MM.1S (cell line): Measurements from ENCODE around the gene CCDC127.

Experiments used
- DNase-seq: peaks from one replicate; pipeline ENCODE4 v3.0.0-alpha.2; 2015
- H2AFZ ChIP-seq: fragments of 300-600 bp; sonication (generic); 2 replicates; pipeline ENCODE4 v1.6.0; 2016; ENCODE audit warnings: antibody characterized with exemption, low read length
- H3F3A ChIP-seq: fragments of 300-600 bp; sonication (generic); 2 replicates; pipeline ENCODE4 v1.6.1; 2016; ENCODE audit warnings: mild to moderate bottlenecking, antibody characterized with exemption, low read length, moderate library complexity, mixed read lengths; ENCODE audit not compliant: insufficient read depth
- H3K27ac ChIP-seq: fragments of 300-600 bp; sonication (generic); 2 replicates; pipeline ENCODE4 v1.5.1; 2016; ENCODE audit warnings: mild to moderate bottlenecking, low read length
- H3K27me3 ChIP-seq: fragments of 300-600 bp; sonication (generic); replicated peaks from 2 replicates; pipeline ENCODE4 v1.6.0; 2016; ENCODE audit warnings: low read length; ENCODE audit not compliant: insufficient read depth
- H3K36me3 ChIP-seq: fragments of 300-600 bp; sonication (generic); replicated peaks from 2 replicates; pipeline ENCODE4 v1.6.1; 2016; ENCODE audit warnings: mild to moderate bottlenecking, low read length, mixed read lengths; ENCODE audit not compliant: insufficient read depth
- H3K4me1 ChIP-seq: fragments of 300-600 bp; sonication (generic); 2 replicates; pipeline ENCODE4 v1.6.1; 2016; ENCODE audit warnings: low read length, mixed read lengths
- H3K4me2 ChIP-seq: fragments of 300-600 bp; sonication (generic); 2 replicates; pipeline ENCODE4 v1.6.0; 2016; ENCODE audit warnings: low read depth, low read length
- H3K4me3 ChIP-seq: fragments of 300-600 bp; sonication (generic); 2 replicates; pipeline ENCODE4 v1.5.1; 2016; ENCODE audit warnings: low read length, mixed read lengths
- H3K79me2 ChIP-seq: fragments of 300-600 bp; sonication (generic); 2 replicates; pipeline ENCODE4 v1.6.1; 2016; ENCODE audit warnings: mixed run types, low read length, mixed read lengths
- H3K9ac ChIP-seq: fragments of 300-600 bp; sonication (generic); 2 replicates; pipeline ENCODE4 v1.6.1; 2016; ENCODE audit warnings: low read length, mixed read lengths
- H3K9me2 ChIP-seq: fragments of 300-600 bp; sonication (generic); replicated peaks from 2 replicates; pipeline ENCODE4 v1.6.1; 2016; ENCODE audit warnings: mild to moderate bottlenecking, low read length, mixed read lengths; ENCODE audit not compliant: insufficient read depth
- H3K9me3 ChIP-seq: fragments of 300-600 bp; sonication (generic); replicated peaks from 2 replicates; pipeline ENCODE4 v1.6.1; 2016; ENCODE audit warnings: mild to moderate bottlenecking, low read length, mixed read lengths; ENCODE audit not compliant: insufficient read depth
- H4K20me1 ChIP-seq: fragments of 300-600 bp; sonication (generic); 2 replicates; pipeline ENCODE4 v1.6.1; 2016; ENCODE audit warnings: mild to moderate bottlenecking, low read length, moderate library complexity, mixed read lengths; ENCODE audit not compliant: insufficient read depth
- EZH2 ChIP-seq: fragments of 300-600 bp; sonication (generic); optimal IDR thresholded peaks from 2 replicates; pipeline ENCODE3; 2017; ENCODE audit warnings: low read depth, mild to moderate bottlenecking, antibody characterized with exemption, low read length, mixed read lengths
- EZH2phosphoT487 ChIP-seq: fragments of 300-600 bp; sonication (generic); IDR thresholded peaks from 2 replicates; pipeline ENCODE4 v1.6.1; 2018; ENCODE audit warnings: antibody characterized with exemption, low read length
- TF ChIP-seq, protein P1 (sequence below): fragments of 300-600 bp; sonication (generic); IDR thresholded peaks from 2 replicates; pipeline ENCODE4 v1.5.1; 2016; ENCODE audit warnings: antibody characterized with exemption, low read length, mixed read lengths

The CCDC127 gene

DNA sequence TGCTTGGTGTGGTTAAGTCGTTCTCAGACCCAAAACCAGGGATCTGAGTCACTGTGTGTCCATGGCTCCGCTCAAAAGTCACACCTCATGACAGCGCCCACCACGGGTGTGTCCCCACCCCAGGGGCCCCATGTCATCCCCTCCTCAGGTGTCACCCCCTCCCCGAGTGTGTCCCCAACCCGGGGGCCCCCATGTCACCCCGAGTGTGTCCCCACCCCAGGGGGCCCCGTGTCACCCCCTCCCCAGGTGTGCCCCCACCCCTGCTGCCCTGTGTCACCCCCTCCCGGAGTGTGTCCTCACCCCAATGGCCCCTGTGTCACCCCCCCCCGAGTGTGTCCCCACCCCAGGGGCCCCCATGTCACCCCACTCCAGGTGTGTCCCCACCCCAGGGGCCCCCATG, 21.6 kb downstream of the CCDC127 start:
- H3F3A ChIP-seq: no peaks in the 10 kb centered on the region; the same call in 1 of the 2 replicates
- H3K27ac ChIP-seq: no peak overlapping the region
- H3K4me1 ChIP-seq: peaks cover 16% of the 10 kb centered on the region
- DNase-seq: peak; percentile 4
- H3K4me2 ChIP-seq: no peak overlapping the region
- H4K20me1 ChIP-seq: no peaks in the 10 kb centered on the region
- no peaks in the 10 kb centered on the region for H3K9me3 ChIP-seq
- TF ChIP-seq, protein P1, sequence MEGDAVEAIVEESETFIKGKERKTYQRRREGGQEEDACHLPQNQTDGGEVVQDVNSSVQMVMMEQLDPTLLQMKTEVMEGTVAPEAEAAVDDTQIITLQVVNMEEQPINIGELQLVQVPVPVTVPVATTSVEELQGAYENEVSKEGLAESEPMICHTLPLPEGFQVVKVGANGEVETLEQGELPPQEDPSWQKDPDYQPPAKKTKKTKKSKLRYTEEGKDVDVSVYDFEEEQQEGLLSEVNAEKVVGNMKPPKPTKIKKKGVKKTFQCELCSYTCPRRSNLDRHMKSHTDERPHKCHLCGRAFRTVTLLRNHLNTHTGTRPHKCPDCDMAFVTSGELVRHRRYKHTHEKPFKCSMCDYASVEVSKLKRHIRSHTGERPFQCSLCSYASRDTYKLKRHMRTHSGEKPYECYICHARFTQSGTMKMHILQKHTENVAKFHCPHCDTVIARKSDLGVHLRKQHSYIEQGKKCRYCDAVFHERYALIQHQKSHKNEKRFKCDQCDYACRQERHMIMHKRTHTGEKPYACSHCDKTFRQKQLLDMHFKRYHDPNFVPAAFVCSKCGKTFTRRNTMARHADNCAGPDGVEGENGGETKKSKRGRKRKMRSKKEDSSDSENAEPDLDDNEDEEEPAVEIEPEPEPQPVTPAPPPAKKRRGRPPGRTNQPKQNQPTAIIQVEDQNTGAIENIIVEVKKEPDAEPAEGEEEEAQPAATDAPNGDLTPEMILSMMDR: no peak
- no peak for TF ChIP-seq EZH2
- TF ChIP-seq EZH2phosphoT487: no peak
- no peaks in the 10 kb centered on the region for H3K27me3 ChIP-seq
- no peak overlapping the region for H2AFZ ChIP-seq
- no peak overlapping the region for H3K4me3 ChIP-seq
- no peaks in the 10 kb centered on the region; the same call in 1 of the 2 replicates for H3K36me3 ChIP-seq
- H3K9me2 ChIP-seq: no peaks in the 10 kb centered on the region
- no peak overlapping the region for H3K9ac ChIP-seq
- H3K79me2 ChIP-seq: peaks cover 29% of the 10 kb centered on the region

DNA sequence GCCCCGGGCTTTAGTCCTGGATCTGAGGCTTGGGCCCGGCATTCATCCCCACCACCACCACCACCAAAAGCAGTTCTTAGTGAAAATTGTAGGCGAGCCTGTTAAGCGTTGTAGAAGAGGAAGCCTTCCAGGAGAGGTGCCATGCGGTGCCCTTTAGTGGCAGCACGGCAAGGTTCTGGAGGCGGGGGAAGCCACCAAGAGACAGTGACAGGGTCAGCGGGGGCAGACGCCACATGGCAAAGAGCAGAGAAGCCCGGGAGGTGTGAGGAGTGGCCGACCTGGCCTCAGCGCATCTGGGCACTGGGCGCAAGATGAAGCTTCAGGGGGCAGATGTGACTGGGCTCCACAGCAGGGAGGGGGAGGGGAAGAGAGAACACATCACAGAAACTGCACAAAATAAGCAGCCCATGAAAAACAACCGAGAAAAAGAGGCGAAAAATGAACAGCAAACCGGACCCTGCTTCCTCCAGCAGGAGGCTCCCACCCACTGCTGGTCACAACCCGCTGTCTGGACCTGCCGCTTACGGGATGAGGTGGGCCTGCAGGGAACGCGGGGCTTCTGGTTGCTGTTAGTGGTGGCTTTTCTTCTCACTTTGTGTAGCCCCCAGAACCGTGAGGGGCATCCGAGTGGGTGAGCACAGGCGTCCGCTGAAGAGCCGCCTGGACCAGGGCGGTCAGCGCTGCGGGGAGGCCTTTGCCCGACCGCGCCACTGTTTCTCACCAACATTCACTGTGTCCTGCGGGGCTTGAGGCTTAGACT, 22.4 kb downstream of the CCDC127 start:
- H3K9ac ChIP-seq: no peak overlapping the region
- H3K4me2 ChIP-seq: no peak overlapping the region
- H3K4me3 ChIP-seq: no peak overlapping the region
- H3K9me2 ChIP-seq: no peaks in the 10 kb centered on the region
- H4K20me1 ChIP-seq: no peaks in the 10 kb centered on the region
- H3K27me3 ChIP-seq: no peaks in the 10 kb centered on the region
- no peak for DNase-seq
- TF ChIP-seq EZH2 (no peak), EZH2phosphoT487 (no peak)
- TF ChIP-seq, protein P1: no peak
- no peaks in the 10 kb centered on the region; the same call in 1 of the 2 replicates for H3K36me3 ChIP-seq
- H3K4me1 ChIP-seq: peaks cover 18% of the 10 kb centered on the region
- peaks cover 6% of the 10 kb centered on the region for H3F3A ChIP-seq
- no peaks in the 10 kb centered on the region for H3K9me3 ChIP-seq
- H3K27ac ChIP-seq: no peak overlapping the region
- H2AFZ ChIP-seq: no peak overlapping the region
- H3K79me2 ChIP-seq: peaks cover 30% of the 10 kb centered on the region

DNA sequence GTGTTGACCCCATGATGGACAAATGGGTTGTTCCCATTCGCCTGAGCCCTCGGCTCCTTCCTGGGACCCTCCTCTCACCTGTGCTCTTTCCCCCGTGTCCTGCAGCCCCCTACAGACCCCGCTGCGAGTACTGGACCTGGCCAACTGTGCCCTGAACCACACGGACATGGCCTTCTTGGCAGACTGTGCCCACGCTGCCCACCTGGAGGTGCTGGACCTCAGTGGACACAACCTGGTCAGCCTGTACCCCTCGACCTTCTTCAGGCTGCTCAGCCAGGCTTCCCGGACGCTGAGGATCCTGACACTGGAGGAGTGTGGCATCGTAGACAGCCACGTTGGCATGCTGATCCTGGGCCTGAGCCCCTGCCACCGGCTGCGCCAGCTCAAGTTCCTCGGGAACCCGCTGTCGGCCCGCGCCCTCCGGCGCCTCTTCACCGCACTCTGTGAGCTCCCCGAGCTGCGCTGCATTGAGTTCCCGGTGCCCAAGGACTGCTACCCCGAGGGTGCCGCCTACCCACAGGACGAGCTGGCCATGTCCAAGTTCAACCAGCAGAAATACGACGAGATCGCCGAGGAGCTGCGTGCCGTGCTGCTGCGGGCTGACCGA, 23.2 kb downstream of the CCDC127 start:
- no peak overlapping the region for H2AFZ ChIP-seq
- no peaks in the 10 kb centered on the region for H3K9me3 ChIP-seq
- TF ChIP-seq, protein P1: no peak
- no peak for TF ChIP-seq EZH2phosphoT487
- no peak for TF ChIP-seq EZH2
- no peaks in the 10 kb centered on the region for H3K27me3 ChIP-seq
- H3K36me3 ChIP-seq: no peaks in the 10 kb centered on the region; the same call in 1 of the 2 replicates
- no peak overlapping the region for H3K27ac ChIP-seq
- H4K20me1 ChIP-seq: no peaks in the 10 kb centered on the region
- peak; percentile 3 for DNase-seq
- peaks cover 15% of the 10 kb centered on the region for H3F3A ChIP-seq
- peaks cover 26% of the 10 kb centered on the region for H3K4me1 ChIP-seq
- no peak overlapping the region for H3K9ac ChIP-seq
- no peak overlapping the region for H3K4me3 ChIP-seq
- peaks cover 33% of the 10 kb centered on the region for H3K79me2 ChIP-seq
- no peaks in the 10 kb centered on the region for H3K9me2 ChIP-seq
- no peak overlapping the region for H3K4me2 ChIP-seq
